Fibroblast of pulmonary artery (primary cell): Measurements from ENCODE around the gene TRIM4.
"Not testable (repeated sequence)": the region's sequence is repeated elsewhere in the genome, so short reads cannot be mapped to it uniquely, and the experiment has no call there.

Experiments used
- DNase-seq: peaks from one replicate; pipeline ENCODE4 v3.0.0-alpha.2; 2010; ENCODE audit warnings: low read depth
- H3K4me3 ChIP-seq: replicated peaks from 2 replicates; pipeline ENCODE4 v1.5.1; 2011; ENCODE audit warnings: low read depth, mild to moderate bottlenecking, control low read depth, low read length, moderate library complexity
- TF ChIP-seq, protein P1 (sequence below): IDR thresholded peaks from 2 replicates; pipeline ENCODE4 v1.5.1; 2011; ENCODE audit warnings: mild to moderate bottlenecking, control low read depth, low read length, inconsistent platforms; ENCODE audit errors: missing control alignments

The TRIM4 gene, protein sequence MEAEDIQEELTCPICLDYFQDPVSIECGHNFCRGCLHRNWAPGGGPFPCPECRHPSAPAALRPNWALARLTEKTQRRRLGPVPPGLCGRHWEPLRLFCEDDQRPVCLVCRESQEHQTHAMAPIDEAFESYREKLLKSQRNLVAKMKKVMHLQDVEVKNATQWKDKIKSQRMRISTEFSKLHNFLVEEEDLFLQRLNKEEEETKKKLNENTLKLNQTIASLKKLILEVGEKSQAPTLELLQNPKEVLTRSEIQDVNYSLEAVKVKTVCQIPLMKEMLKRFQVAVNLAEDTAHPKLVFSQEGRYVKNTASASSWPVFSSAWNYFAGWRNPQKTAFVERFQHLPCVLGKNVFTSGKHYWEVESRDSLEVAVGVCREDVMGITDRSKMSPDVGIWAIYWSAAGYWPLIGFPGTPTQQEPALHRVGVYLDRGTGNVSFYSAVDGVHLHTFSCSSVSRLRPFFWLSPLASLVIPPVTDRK

DNA sequence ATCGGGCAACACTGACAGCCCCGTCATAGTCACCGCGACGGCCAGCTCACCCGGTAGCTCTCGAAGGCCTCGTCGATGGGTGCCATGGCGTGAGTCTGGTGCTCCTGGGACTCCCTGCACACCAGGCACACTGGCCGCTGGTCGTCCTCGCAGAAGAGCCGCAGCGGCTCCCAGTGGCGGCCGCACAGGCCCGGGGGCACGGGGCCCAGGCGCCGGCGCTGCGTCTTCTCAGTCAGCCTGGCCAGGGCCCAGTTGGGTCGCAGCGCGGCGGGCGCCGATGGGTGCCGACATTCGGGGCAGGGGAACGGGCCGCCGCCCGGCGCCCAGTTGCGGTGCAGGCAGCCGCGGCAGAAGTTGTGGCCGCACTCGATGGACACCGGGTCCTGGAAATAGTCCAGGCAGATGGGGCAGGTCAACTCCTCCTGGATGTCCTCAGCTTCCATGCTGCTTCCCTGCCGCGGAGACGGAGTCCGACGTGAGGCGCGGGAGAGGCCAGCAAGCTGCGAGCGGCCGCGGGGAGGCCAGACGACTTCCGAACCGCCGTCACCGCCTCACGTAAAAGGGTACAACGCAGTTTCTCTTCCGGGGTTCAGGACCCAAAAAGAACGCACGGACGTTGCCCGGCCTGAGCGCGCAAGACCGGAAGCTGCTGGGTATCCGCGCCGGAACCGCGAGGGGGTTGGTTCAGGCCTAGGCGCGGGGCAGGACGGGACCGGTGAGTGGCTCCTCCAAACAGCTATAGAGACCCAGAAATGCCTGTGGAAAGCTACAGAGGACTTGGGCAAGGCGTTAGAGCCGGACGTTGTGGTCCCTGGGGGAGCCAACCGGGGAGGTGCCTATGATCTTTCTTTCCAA, at the start of gene TRIM4:
Gene TRIM4 (minus strand): TSS at position 572 of the 855 bp plus-strand sequence. CDS start 129 bp downstream, at position 443.
- peak within 1 kb of the TSS; percentile 87 for H3K4me3 ChIP-seq
- DNase-seq: peak; percentile 93
- TF ChIP-seq, protein P1, sequence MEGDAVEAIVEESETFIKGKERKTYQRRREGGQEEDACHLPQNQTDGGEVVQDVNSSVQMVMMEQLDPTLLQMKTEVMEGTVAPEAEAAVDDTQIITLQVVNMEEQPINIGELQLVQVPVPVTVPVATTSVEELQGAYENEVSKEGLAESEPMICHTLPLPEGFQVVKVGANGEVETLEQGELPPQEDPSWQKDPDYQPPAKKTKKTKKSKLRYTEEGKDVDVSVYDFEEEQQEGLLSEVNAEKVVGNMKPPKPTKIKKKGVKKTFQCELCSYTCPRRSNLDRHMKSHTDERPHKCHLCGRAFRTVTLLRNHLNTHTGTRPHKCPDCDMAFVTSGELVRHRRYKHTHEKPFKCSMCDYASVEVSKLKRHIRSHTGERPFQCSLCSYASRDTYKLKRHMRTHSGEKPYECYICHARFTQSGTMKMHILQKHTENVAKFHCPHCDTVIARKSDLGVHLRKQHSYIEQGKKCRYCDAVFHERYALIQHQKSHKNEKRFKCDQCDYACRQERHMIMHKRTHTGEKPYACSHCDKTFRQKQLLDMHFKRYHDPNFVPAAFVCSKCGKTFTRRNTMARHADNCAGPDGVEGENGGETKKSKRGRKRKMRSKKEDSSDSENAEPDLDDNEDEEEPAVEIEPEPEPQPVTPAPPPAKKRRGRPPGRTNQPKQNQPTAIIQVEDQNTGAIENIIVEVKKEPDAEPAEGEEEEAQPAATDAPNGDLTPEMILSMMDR: peak; percentile 13

DNA sequence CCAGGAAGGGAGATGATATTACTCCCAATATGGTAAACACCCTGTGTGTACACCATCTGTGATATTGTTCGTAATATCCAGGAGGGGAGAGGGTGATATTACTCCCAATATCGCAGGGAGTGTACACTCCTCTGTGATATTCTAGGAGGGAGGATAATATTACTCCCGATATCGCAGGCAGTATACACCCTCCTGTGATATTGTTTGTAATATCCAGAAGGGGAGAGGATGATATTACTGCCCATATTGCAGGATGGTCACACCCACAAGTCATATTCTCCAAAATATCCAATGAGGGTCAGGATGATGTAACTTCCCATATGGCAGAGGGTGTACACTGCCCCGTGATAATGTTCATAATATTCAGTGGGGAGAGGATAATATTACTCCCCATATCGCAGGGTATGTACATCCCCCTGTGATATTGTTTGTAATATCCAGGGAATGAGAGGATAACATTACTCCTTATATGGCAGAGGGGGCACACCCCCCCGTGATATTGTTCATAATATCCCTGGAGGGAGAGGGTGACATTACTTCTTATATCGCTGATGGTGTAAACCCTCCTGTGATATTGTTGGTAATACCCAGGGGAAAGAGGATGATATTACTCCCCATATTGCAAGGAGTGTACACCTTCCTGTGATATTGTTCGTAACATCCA, 39.4 kb upstream of the TRIM4 start:
- DNase-seq: no peak
- TF ChIP-seq, protein P1: no peak
- H3K4me3 ChIP-seq: no peak overlapping the region

DNA sequence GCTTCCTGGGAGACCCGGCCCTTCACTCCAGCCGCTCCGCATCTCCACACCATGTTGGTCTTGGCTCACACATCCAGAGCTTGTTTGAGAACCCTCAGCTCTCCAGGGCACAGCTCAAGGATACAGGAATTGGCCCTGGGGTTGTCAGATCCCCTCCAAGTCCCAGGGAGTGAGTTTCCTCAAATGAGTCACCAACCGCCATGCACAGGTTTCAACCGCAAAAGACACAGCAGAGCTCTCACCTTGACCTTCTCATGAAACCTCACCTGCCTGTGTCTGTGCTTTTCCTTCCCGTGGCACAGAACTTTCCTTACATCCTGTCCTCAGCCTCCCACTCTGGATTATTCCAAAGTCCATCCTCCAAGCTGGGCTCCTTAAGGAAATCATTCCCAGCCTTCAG, 35.9 kb upstream of the TRIM4 start:
- DNase-seq: no peak
- TF ChIP-seq, protein P1: no peak
- H3K4me3 ChIP-seq: no peak overlapping the region

DNA sequence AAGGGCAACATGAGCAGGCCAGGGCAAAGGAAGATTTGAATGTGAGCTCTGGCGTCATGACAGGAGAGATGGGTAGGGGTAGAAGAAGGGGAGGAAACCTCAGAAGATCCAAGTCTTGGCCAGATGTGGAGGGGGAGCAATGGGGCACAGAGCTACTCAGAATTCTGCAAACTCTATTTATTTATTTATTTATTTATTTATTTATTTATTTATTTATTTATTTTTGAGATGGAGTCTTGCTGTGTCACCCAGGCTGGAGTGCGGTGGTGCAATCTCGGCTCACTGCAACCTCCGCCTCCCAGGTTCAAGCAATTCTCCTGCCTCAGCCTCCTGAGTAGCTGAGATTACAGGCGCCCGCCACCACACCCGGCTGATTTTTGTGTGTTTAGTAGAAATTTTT, 35.3 kb upstream of the TRIM4 start:
- not testable (repeated sequence) for DNase-seq, H3K4me3 ChIP-seq

DNA sequence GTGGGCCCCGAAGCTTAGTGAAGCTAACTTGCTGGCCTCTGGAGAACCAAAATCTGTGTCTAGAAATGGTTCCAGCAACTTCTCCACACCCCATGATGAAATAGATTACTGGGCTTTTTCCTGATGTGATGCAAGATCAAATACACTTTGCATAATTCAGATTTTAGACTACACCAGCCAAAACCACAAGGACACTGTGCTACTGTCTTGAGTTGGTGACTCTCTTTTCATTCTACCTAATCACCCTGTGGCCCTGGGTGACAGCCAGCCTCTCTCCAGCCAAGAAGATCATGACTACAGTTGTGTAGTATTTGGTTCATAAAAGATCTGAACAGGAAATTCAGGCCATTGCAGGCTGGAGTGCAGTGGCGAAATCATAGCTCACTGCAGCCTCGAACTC, 34.3 kb upstream of the TRIM4 start:
- TF ChIP-seq, protein P1: no peak
- H3K4me3 ChIP-seq: no peak overlapping the region
- peak; percentile 47 for DNase-seq

DNA sequence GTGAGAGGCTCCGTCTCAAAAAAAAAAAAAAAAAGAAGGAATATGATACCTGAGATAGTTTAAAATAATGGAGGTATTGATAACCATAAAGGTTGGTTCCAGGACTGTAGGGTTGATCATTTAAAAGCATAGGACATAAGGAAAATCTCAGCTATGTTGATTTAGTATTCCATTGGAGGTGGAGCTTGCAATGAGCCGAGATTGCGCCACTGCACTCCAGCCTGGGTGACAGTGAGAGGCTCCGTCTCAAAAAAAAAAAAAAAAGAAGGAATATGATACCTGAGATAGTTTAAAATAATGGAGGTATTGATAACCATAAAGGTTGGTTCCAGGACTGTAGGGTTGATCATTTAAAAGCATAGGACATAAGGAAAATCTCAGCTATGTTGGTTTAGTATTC, 33.3 kb upstream of the TRIM4 start:
- not testable (repeated sequence) for DNase-seq, H3K4me3 ChIP-seq

DNA sequence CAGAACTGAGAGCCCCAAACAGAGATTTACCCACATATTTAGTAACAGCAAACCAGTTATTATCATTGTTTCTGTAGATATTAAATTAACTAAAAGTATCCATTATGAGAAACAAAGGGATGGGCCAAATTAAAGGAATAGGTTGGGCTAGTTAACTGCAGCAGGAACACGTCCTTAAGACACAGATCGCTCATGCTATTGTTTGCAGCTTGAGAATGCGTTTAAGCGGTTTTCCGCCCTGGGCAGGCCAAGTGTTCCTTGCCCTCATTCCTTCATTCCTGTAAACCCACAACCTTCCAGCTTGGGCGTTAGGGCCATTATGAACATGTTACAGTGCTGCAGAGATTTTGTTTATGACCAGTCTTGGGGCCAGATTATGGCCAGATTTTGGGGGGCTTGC, 31.5 kb upstream of the TRIM4 start:
- H3K4me3 ChIP-seq, DNase-seq: not testable (repeated sequence)

DNA sequence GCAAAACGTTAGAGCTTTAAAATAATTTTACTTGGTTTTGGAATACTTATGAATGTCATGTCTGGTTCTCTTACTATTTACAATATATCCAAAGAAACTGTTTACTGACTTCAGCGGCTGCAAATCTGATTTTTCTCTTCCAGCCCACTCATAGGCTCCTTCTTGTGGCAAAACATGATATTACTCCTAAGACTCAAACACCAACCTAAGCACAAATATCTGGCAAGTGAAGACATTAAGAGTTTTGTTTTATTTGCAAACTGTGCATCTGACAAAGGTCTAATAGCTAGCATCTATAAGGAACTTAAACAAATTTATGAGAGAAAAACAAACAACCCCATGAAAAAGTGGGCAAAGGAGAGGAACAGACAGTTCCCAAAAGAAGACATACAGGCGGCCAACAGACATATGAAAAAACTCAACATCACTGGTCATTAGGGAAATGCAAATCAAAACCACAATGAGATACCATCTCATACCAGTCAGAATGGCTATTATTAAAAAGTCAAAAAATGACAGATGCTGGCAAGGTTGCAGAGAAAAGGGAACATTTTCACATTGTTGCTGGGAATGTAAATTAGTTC, 30.4 kb upstream of the TRIM4 start:
- peak; percentile 40 for DNase-seq
- TF ChIP-seq, protein P1: peak; percentile 50
- no peak overlapping the region for H3K4me3 ChIP-seq
